IMR-90 (cell line): ENCODE results near the gene PXK. TPM values are rescaled to one million over a fixed set of nuclear protein-coding genes. Genes with fewer than 3 reads are reported as not detected.

Experiments used
- ATAC-seq: fragments of 200-7000 bp; cut with Tn5 transposase; 2 replicates; pipeline ENCODE4 v1.9.1; 2020; ENCODE audit warnings: low read depth, mild to moderate bottlenecking, moderate library complexity
- BruUV-seq: library from RNA; stranded (reverse); fragments of 400-500 nt; replicated peaks from 2 replicates; lab custom pipeline; 2021; lab: Mats Ljungman, UMichigan
- CTCF ChIA-PET: fragments of 300-600 bp; formaldehyde crosslinking; extraction: SDS; loops from one replicate; lab custom pipeline; 2021; ENCODE audit warnings: antibody characterized with exemption; lab: Yijun Ruan, JAX
- POLR2A ChIA-PET: fragments of 300-600 bp; sonication (Branson Sonifier 250); formaldehyde crosslinking; loops from one replicate; lab custom pipeline; 2022; ENCODE audit warnings: antibody characterized with exemption; ENCODE audit not compliant: unreplicated experiment; lab: Charles Lee
- DNase-seq: peaks from one replicate; pipeline ENCODE4 v3.0.0; 2013
- H2AFZ ChIP-seq: replicated peaks from 2 replicates; pipeline ENCODE3; 2013; ENCODE audit warnings: low read length, mild to moderate bottlenecking; ENCODE audit not compliant: poor library complexity
- H2AK5ac ChIP-seq: 2 replicates; pipeline ENCODE4 v1.6.1; 2013; ENCODE audit warnings: low read depth, low read length, inconsistent platforms
- H2AK9ac ChIP-seq: replicated peaks from 2 replicates; pipeline ENCODE3; 2013; ENCODE audit warnings: mild to moderate bottlenecking, low read depth, low read length, moderate library complexity; ENCODE audit not compliant: poor library complexity
- H2BK120ac ChIP-seq: 2 replicates; pipeline ENCODE4 v1.6.1; 2013; ENCODE audit warnings: low read depth, low read length, inconsistent platforms
- H2BK15ac ChIP-seq: 3 replicates; pipeline ENCODE4 v1.6.1; 2013; ENCODE audit warnings: low read depth, low read length, inconsistent platforms
- H2BK20ac ChIP-seq: 2 replicates; pipeline ENCODE4 v1.6.1; 2013; ENCODE audit warnings: low read depth, mild to moderate bottlenecking, inconsistent platforms, low read length, moderate library complexity
- H2BK5ac ChIP-seq: 2 replicates; pipeline ENCODE4 v1.6.1; 2013; ENCODE audit warnings: mild to moderate bottlenecking, low read depth, low read length, inconsistent platforms; ENCODE audit not compliant: poor library complexity, severe bottlenecking
- H3K14ac ChIP-seq: replicated peaks from 2 replicates; pipeline ENCODE4 v1.6.1; 2013; ENCODE audit warnings: low read depth, low read length, inconsistent platforms
- H3K18ac ChIP-seq: 2 replicates; pipeline ENCODE4 v1.6.1; 2013; ENCODE audit warnings: low read depth, low read length, control low read depth
- H3K23ac ChIP-seq: 2 replicates; pipeline ENCODE4 v1.6.1; 2013; ENCODE audit warnings: low read depth, low read length, inconsistent platforms
- H3K27ac ChIP-seq: 2 replicates; pipeline ENCODE4 v1.5.1; 2013; ENCODE audit warnings: mild to moderate bottlenecking, control low read depth, low read length; ENCODE audit not compliant: insufficient read depth
- H3K27me3 ChIP-seq: 2 replicates; pipeline ENCODE4 v1.6.1; 2013; ENCODE audit warnings: low read length; ENCODE audit not compliant: control insufficient read depth, insufficient read depth
- H3K36me3 ChIP-seq: 2 replicates; pipeline ENCODE4 v1.6.1; 2013; ENCODE audit warnings: low read length, mixed read lengths; ENCODE audit not compliant: control insufficient read depth, insufficient read depth
- H3K4ac ChIP-seq: 2 replicates; pipeline ENCODE4 v1.6.1; 2013; ENCODE audit warnings: low read depth, low read length, inconsistent platforms
- H3K4me1 ChIP-seq: 2 replicates; pipeline ENCODE4 v1.6.1; 2013; ENCODE audit warnings: low read length, mixed read lengths; ENCODE audit not compliant: control insufficient read depth, insufficient read depth
- H3K4me2 ChIP-seq: 2 replicates; pipeline ENCODE4 v1.6.1; 2013; ENCODE audit warnings: low read depth, mild to moderate bottlenecking, control low read depth, low read length, moderate library complexity
- H3K4me3 ChIP-seq: 2 replicates; pipeline ENCODE4 v1.5.1; 2013; ENCODE audit warnings: low read depth, mild to moderate bottlenecking, control low read depth, low read length, moderate library complexity; ENCODE audit not compliant: insufficient read depth
- H3K56ac ChIP-seq: 2 replicates; pipeline ENCODE4 v1.6.1; 2013; ENCODE audit warnings: low read length, inconsistent platforms; ENCODE audit not compliant: insufficient read depth; ENCODE audit errors: extremely low read depth
- H3K79me1 ChIP-seq, 2 experiments: 2 replicates each; pipeline ENCODE4 v1.6.1; 2013; ENCODE audit warnings: low read length in 2 of 2, inconsistent platforms in 1 of 2, low read depth in 1 of 2
- H3K9ac ChIP-seq: 2 replicates; pipeline ENCODE4 v1.6.1; 2013; ENCODE audit warnings: low read depth, low read length, control low read depth
- H3K9me1 ChIP-seq: 2 replicates; pipeline ENCODE4 v1.6.1; 2013; ENCODE audit warnings: low read length, inconsistent platforms; ENCODE audit not compliant: insufficient read depth
- H3K9me3 ChIP-seq: 2 replicates; pipeline ENCODE4 v1.6.1; 2013; ENCODE audit warnings: low read length; ENCODE audit not compliant: control insufficient read depth, insufficient read depth
- H4K20me1 ChIP-seq: 2 replicates; pipeline ENCODE4 v1.6.1; 2013; ENCODE audit warnings: low read length, inconsistent platforms; ENCODE audit not compliant: insufficient read depth
- H4K5ac ChIP-seq: 2 replicates; pipeline ENCODE4 v1.6.1; 2013; ENCODE audit warnings: mild to moderate bottlenecking, low read depth, low read length, control low read depth
- H4K8ac ChIP-seq, 2 experiments: 2 replicates each; pipeline ENCODE4 v1.6.1; 2013; ENCODE audit warnings: low read depth in 2 of 2, low read length in 2 of 2, control low read depth in 1 of 2, inconsistent platforms in 1 of 2
- H4K91ac ChIP-seq: 2 replicates; pipeline ENCODE4 v1.6.1; 2013; ENCODE audit warnings: low read depth, low read length, inconsistent platforms; ENCODE audit not compliant: insufficient read depth
- BHLHE40 ChIP-seq: fragments of 150-350 bp; IDR thresholded peaks from 2 replicates; pipeline ENCODE4 v1.6.1; 2016; ENCODE audit warnings: mild to moderate bottlenecking, low read depth, low read length
- CEBPB ChIP-seq: IDR thresholded peaks from 2 replicates; pipeline ENCODE4 v1.6.1; 2012; ENCODE audit warnings: low read depth, low read length, improper control_type of control experiment
- CHD1 ChIP-seq: IDR thresholded peaks from 2 replicates; pipeline ENCODE4 v1.6.1; 2012; ENCODE audit warnings: low read depth, low read length, improper control_type of control experiment
- CTCF ChIP-seq: conservative IDR thresholded peaks from 2 replicates; pipeline ENCODE4 v1.5.1; 2012; ENCODE audit warnings: mild to moderate bottlenecking, low read depth, low read length, improper control_type of control experiment
- FOS ChIP-seq: fragments of 150-350 bp; IDR thresholded peaks from 2 replicates; pipeline ENCODE4 v1.6.1; 2016; ENCODE audit warnings: low read depth, low read length
- MAFK ChIP-seq: IDR thresholded peaks from 2 replicates; pipeline ENCODE4 v1.6.1; 2012; ENCODE audit warnings: low read depth, low read length, improper control_type of control experiment
- MXI1 ChIP-seq: IDR thresholded peaks from 2 replicates; pipeline ENCODE4 v1.6.1; 2012; ENCODE audit warnings: low read depth, mild to moderate bottlenecking, low read length, moderate library complexity, borderline replicate concordance
- NFE2L2 ChIP-seq: fragments of 150-350 bp; IDR thresholded peaks from 2 replicates; pipeline ENCODE4 v1.6.1; 2016; ENCODE audit warnings: low read depth, mild to moderate bottlenecking, low read length
- POLR2A ChIP-seq: IDR thresholded peaks from 2 replicates; pipeline ENCODE4 v1.6.1; 2012; ENCODE audit warnings: mild to moderate bottlenecking, low read depth, low read length
- RAD21 ChIP-seq: IDR thresholded peaks from 2 replicates; pipeline ENCODE4 v1.6.1; 2012; ENCODE audit warnings: low read length, improper control_type of control experiment
- RCOR1 ChIP-seq: IDR thresholded peaks from 2 replicates; pipeline ENCODE4 v1.6.1; 2012; ENCODE audit warnings: mild to moderate bottlenecking, low read length, improper control_type of control experiment; ENCODE audit not compliant: insufficient replicate concordance
- SMC3 ChIP-seq: fragments of 150-350 bp; IDR thresholded peaks from 2 replicates; pipeline ENCODE4 v1.6.1; 2016; ENCODE audit warnings: low read depth, mild to moderate bottlenecking, antibody characterized with exemption, low read length, moderate library complexity
- USF2 ChIP-seq: fragments of 150-350 bp; IDR thresholded peaks from 2 replicates; pipeline ENCODE4 v1.6.1; 2017; ENCODE audit warnings: mild to moderate bottlenecking, antibody characterized with exemption, low read length, low read depth
- WGBS, 2 experiments: methylation state at CpG; one replicate each; pipeline versions ENCODE4 v1.1.5 to v1.1.7; 2013; ENCODE audit warnings: missing lambda C conversion rate in 2 of 2; ENCODE audit not compliant: insufficient read length in 1 of 2; ENCODE audit errors: extremely low coverage in 2 of 2; 5-methylcytosine and 5-hydroxymethylcytosine counted together
- dilution Hi-C: fragments of 300-500 bp; cut with HindIII; formaldehyde crosslinking; loops from one replicate; pipeline ENCODE4 v1.14.3; 2018; ENCODE audit warnings: low sequenced_read_pairs; ENCODE audit not compliant: unreplicated experiment
- in situ Hi-C: fragments of 300-500 bp; cut with MboI; formaldehyde crosslinking; loops from 3 replicates; pipeline ENCODE4 v1.14.3; 2019; ENCODE audit warnings: low sequenced_read_pairs, inconsistent platforms, mixed read lengths
- intact Hi-C: fragments of 100-400 bp; cut with micrococcal nuclease; formaldehyde crosslinking; loops from 2 replicates; pipeline ENCODE4 v1.10.0; 2022
- polyA plus RNA-seq, 3 experiments: library from polyadenylated mRNA; depleted of rRNA; stranded (reverse); fragments of >200 nt; gene quantifications; 2 replicates each; pipeline ENCODE4 v1.2.3, GENCODE V29; 2012; ENCODE audit warnings: low replicate concordance in 1 of 3
- total RNA-seq: library from RNA; depleted of rRNA; stranded (reverse); fragments of >200 nt; gene quantifications from 2 replicates; pipeline ENCODE4 v1.2.3, GENCODE V29; 2012
- TF ChIP-seq, protein P1 (sequence below): fragments of 150-350 bp; IDR thresholded peaks from 2 replicates; pipeline ENCODE4 v1.6.1; 2016; ENCODE audit warnings: low read depth, mild to moderate bottlenecking, low read length, moderate library complexity, borderline replicate concordance

Gene PXK
- total and polyA plus RNA-seq, 2 of the 4 experiments (the other 2 are of a cell fraction), result 14.3 to 17.7 TPM

DNA sequence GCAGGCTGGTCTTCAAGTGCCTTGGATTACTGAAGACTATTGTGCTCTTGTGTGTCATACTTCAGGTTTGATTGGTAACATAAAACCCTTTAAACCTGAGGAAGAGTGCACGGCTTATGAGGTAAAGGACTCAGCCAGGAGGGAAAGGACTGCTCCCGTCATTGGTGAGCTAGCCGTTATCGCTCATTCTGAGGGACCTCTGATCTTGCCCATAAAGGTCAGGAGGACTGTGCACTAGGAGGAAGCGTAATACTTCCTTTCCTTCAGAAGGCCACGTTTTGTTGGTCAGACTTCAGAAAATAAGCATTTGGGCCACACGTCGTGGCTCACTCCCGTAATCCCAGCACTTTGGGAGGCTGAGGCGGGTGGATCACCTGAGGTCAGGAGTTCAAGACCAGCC is 37.7 kb downstream of the PXK start:
- ChIA-PET POLR2A (no interaction called here), CTCF (no interaction called here)
- Histone ChIP-seq H2BK5ac (no peak overlapping the region), H4K20me1 (peaks cover 13% of the 10 kb centered on the region; the same call in 1 of the 2 replicates), H4K8ac (no peak overlapping the region), H4K5ac (no peak overlapping the region), H2AK5ac (no peak overlapping the region), H2AK9ac (no peak overlapping the region), H3K9ac (no peak overlapping the region), H3K4me3 (no peak overlapping the region), H4K91ac (no peak overlapping the region), H2BK120ac (no peak overlapping the region), H3K4me1 (peaks cover 2% of the 10 kb centered on the region), H3K27ac (no peak overlapping the region), H3K27me3 (no peaks in the 10 kb centered on the region), H3K9me3 (no peaks in the 10 kb centered on the region), H2BK15ac (no peak overlapping the region), H3K36me3 (peaks cover 10% of the 10 kb centered on the region; the same call in 1 of the 2 replicates), H3K4me2 (no peak overlapping the region), H3K56ac (no peak overlapping the region), H3K23ac (no peak overlapping the region), H3K4ac (no peak overlapping the region), H2BK20ac (no peak overlapping the region), H3K79me1 (peaks cover 19 to 36% of the 10 kb centered on the region in 2 experiments), H2AFZ (no peak overlapping the region), H3K18ac (no peak overlapping the region), H3K14ac (no peak overlapping the region), H3K9me1 (peaks cover 7% of the 10 kb centered on the region)
- in situ Hi-C loops, result no loop called here
- ATAC-seq (no peak), DNase-seq (no peak)
- dilution Hi-C loops, result no loop called here
- intact Hi-C loops, result no loop called here
- TF ChIP-seq MAFK (no peak), MXI1 (no peak), SMC3 (no peak), CTCF (no peak), POLR2A (no peak), CHD1 (no peak), RCOR1 (no peak), NFE2L2 (no peak), USF2 (no peak), CEBPB (no peak), RAD21 (no peak), FOS (no peak), BHLHE40 (no peak)
- TF ChIP-seq, protein P1, sequence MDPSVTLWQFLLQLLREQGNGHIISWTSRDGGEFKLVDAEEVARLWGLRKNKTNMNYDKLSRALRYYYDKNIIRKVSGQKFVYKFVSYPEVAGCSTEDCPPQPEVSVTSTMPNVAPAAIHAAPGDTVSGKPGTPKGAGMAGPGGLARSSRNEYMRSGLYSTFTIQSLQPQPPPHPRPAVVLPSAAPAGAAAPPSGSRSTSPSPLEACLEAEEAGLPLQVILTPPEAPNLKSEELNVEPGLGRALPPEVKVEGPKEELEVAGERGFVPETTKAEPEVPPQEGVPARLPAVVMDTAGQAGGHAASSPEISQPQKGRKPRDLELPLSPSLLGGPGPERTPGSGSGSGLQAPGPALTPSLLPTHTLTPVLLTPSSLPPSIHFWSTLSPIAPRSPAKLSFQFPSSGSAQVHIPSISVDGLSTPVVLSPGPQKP, result no peak
- no TSS peak for BruUV-seq
- WGBS, 2 experiments, result 96% methylated on average over 7 of the region's 10 CpGs; no CpG with 5 or more reads in 1 of the 2 experiments
